Activated T-cell treated with anti-CD3 and anti-CD28 coated beads, Interleukin-2, amount 50 U/mL, for 1 hour (primary cell): ENCODE results near the gene HAUS7.

Source experiments
- DNase-seq: peaks from one replicate; pipeline ENCODE4 v3.0.0-alpha.2; 2020

The HAUS7 gene

GRCh38 chrX:153450114-153450948, 20.0 kb downstream of the HAUS7 start:
- no peak for DNase-seq

DNA sequence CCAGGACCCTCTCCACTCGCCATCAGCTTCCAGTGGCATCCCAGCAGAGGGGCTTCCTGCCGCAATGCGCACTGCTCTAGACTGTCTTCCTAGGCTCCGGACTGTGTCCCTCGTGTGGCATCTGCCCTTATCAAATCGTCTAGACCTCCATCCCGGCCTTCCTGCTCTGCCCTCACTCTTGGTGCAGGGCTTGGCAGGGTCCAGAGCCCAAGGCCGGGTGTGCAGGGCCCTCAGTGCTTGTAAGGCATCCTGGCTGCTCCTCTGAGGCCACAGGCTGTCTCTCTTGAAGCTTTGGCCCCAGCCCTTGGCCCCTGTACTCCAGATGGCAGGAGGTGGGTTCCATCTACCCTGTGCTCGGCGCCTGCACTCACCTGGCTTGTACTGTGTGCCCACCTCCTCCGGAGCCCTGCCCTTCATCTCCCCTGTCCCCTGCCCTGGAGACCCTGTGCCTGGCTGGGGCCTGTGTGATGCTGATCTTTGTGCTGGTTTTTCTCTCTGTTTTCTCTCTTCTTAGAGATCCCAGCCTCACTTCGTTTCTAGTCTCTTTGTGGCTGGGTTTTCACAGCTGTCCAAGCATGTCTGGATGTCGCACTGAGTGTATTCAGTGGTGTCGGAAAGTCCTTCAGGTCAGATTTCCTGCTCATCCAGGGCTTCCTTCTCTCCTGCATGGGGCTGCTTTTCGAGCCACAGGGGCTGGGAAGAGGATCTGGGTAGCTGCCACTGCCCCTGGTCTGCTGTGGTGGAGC, 20.8 kb downstream of the HAUS7 start:
- no peak for DNase-seq

GRCh38 chrX:153448556-153449367, 21.6 kb downstream of the HAUS7 start:
- no peak for DNase-seq

DNA sequence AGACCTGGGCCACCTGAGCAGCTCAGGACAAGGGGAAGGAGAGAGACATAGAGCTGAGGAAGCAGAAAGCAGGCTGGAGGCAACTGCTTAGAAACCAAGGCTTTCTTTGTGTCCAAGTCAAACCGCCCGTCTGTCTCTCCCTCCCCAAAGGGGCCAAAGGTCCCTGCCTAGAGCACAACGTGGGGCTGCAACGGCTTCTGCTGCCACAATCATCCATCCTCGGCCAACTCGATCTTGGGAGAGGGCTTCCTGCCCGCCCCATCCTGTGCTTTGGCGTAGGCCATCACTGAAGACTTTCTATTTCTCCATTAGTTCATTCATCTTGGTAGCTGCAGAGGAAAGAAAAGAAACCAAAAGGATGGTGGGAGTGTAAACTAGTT, 22.8 kb downstream of the HAUS7 start:
- DNase-seq = no peak

GRCh38 chrX:153446950-153447580, 23.3 kb downstream of the HAUS7 start:
- no peak for DNase-seq

DNA sequence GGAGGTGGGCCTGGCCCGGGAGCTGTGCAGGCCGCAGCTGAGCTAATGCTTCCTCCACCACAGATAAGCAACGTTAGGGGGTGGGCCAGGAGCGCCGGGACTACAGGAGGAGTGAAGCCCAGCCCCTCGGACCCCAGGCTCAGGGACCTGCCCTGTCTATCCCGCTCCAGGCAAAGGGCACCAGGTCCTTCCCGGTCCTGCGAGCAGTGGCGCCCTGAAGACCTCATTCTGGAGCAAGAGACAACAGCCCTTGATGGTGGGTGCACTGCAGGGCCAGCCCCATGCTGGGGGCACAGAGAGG, 23.8 kb downstream of the HAUS7 start:
- no peak for DNase-seq

DNA sequence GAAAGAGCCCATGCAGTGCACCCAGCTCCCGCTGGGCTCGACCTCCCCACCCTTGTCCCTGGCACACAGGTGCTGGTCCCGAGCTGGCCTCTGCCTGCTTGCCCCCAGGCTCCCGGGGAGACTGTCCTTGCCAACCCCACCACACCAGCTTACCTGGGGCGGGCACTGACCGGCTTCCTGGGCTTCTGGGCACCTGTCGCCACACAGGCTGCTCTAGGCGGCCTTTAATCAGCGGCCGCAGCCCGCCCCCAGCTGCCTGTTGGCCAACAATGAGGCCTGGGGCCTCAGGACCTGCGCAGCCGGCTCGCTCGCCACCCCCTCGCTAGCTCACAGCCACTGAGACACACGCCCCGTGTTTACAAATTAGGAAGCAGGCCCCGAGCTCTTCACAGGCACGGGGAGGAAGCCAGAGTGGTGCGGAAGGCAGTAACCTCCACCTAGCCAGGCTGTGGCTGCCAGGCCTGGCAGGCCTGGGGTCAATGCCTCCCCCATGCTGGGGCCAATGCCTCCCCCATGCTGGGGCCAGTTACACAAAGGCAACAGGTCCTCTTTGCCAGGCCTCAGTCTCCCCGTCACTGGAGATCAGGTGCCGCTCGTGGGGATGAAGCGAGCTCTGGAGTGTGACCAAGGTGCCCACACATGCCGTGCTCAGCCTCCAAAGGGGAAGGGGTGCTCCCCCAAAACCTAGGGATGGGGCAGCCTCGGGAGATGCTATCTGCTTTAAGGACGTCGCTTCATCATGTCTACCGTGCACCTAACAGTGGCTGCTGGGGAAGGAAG, 24.3 kb downstream of the HAUS7 start, which contains the start of gene TREX2:
Gene TREX2 (minus strand): TSS at position 201 of the 780 bp plus-strand sequence. CDS start 626 bp downstream, outside the sequence.
- DNase-seq = no peak

DNA sequence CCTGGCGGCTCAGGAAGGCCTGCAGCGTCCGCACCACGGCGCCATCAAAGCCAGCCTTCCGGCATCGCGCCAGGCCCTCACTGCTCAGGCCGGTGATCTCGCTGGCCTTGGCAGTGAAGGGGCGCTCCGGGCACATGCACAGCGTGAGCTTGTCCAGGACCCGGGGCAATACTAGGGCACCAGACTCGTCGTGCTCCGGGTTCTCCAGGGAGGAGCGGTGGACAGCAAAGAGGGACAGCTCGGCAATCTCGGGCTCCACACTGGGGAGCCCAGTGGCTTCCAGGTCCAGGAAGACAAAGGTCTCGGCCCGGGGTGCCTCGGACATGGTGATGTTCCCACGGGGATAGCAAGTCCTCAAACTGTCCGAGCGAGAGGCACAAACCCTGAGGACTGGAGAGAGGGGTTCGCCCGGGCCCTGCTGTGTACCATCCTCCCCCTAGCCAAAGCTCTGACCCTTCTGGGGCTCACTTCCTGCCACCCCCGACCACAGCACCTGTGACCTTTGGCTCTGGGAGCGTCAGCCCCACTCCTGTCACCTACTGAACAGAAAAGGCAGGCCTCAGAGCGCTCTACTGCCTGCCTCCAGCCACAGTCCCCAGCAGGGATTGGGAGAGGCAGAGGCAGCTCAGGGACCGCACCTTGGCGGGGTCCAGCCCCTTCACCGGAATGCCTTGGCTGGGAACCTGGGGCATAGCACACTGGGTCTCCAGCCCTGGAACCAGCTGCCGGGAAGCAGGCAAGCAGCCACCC, 25.1 kb downstream of the HAUS7 start:
- DNase-seq = no peak

DNA sequence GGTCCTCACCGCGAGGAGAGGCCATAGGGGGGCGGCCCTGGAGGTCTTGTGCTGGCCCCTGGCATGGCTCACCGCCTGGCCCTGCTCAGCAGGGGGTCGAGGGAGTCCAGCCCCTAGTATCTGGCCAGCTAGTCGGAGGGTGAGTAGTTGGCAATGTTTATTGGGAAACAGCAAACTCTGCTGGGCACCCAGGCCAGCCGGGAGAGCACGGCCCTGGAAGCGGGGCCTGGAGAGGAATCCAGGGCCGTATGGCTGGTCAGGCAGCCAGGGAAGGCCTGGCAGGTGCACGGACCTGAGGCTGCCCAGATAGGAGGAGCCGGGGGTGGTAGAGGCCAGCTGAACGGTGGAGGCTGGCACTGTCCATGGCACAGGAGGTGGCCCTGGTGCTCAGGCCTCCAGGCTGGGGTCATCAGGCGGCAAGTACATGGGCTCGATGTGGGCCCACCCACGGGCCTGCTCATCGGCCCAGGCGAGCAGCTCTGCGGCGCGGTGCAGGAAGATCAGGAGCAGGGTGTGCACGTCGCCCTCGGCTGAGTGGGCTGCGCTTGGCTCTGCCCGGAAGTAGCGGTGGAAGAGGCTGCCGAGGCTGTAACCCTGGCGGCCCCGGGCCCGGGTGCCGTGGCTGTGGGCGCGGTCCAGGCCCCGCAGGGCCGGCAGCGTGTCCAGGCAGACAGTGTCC, 25.9 kb downstream of the HAUS7 start:
- DNase-seq = no peak

- DNase-seq = no peak
Measured at GRCh38 chrX:153443476-153444332, 26.7 kb downstream of the HAUS7 start.

DNA sequence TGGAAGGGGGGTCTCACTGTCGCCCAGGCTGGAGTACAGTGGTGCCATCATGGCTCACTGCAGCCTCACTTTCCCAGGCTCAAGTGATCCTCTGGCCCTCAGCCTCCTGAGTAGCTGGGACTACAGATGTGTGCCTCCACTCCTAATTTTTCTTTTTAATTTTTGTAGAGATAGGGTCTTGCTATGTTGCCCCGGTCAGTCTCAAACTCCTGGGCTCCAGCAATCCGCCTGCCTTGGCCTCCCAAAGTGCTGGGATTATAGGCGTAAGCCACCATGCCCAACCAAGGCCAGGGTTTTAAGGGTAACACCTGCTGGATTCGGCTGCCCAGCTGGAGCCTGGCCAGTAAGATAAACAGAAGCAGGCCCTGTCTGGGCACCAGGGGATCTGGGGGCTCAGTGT, 27.9 kb downstream of the HAUS7 start:
- DNase-seq = no peak

DNA sequence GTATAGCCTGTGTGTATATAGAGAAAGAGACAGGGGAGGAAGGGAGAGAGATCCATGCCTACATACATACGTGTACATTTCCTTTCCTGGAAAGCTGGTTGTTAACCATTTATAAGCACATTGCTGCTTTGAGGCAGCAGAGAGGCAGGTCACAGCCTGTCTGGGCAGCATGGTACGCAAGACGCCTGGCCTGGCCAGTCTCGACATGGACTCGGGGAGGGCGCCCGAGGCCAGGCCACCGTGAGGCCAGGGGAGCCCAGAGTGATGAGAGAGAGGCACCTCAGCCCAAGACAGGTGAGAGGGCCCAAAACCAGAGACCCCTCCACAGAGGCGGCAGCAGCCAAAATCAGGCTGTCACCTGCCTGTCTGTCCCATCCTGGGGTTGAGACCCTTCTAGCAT, 28.4 kb downstream of the HAUS7 start:
- DNase-seq = no peak

- DNase-seq = no peak
Measured at GRCh38 chrX:153441296-153441695, 29.1 kb downstream of the HAUS7 start.

- no peak for DNase-seq
Measured at GRCh38 chrX:153440556-153441135, 29.7 kb downstream of the HAUS7 start.

DNA sequence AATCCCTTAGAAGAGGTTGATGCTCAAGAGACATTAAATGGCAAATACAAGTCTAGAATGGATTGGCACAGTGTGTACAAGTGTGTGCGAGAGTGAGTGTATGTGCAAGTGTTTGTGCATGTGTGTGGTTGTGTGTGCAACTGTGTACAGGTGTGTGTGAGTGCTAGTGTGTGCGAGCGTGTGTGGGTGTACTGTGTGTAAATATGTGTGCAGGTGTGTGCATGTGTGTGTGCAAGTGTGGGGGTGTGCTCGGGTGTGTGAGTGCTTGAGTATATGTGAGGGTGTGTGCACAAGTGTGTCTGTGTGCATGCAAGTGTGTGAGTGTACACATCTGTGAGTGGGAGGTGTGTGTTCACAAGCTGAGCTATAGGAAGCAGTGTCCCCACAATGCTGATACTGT, 30.4 kb downstream of the HAUS7 start:
- no peak for DNase-seq

DNA sequence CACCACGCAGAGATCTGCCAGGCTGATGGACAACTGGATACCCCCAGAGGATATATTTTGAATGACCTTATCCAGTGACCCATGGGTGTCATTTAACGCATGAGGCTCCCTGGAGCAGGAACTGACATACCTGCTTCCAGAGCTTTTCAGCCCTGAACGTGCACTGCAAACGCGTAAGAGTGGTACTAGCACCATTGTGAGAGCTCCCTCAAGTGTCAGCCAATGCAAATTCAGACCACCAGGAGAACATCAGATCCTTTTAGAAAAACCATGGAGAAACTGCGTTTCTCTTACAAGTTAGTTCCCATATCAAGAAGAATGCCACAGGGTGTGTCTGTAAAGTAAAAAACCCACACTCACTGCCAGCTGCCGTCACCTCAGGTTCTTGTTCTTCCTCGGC, 31.8 kb downstream of the HAUS7 start:
- no peak for DNase-seq

DNA sequence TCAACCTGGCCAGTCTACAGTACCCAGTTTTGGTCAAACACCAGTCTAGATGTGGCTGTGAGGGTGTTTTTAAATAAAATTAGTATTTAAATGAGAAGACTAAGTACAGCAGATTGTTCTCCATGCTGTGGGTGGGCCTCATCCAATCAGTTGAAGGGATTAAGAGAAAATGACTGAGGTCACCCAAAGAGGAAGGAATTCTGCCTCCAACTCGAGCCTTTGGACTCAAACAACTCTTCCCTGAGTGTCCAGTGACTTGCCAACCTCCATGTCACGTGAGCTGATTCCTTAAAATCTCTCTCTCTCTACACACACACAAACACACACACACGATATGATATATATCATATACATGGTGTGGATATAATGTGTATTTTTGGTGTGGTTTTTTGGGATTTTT, 34.5 kb downstream of the HAUS7 start:
- DNase-seq = no peak

- no peak for DNase-seq
Measured at GRCh38 chrX:153434801-153435200, 35.6 kb downstream of the HAUS7 start.

GRCh38 chrX:153433781-153434285, 36.5 kb downstream of the HAUS7 start:
- no peak for DNase-seq
